Loucy (cell line): ENCODE data around the gene SAG.

Experiments
- CTCF ChIP-seq: fragments of 200-600 bp; sonication (generic); conservative IDR thresholded peaks from 2 replicates; pipeline ENCODE4 v1.5.1; 2014; ENCODE audit warnings: mild to moderate bottlenecking, antibody characterized with exemption, low read length
- EZH2phosphoT487 ChIP-seq: fragments of 200-600 bp; IDR thresholded peaks from 2 replicates; pipeline ENCODE4 v1.6.1; 2018; ENCODE audit warnings: antibody characterized with exemption, mild to moderate bottlenecking, moderate library complexity, borderline replicate concordance

- TF ChIP-seq CTCF, result no peak
- TF ChIP-seq EZH2phosphoT487, result no peak
Observed at GRCh38 chr2:233271693-233272092, 35.9 kb upstream of the SAG start.
